Central memory CD4-positive, alpha-beta T cell (primary cell): Measurements from ENCODE around the gene AMH.

Experiments
- DNase-seq: peaks from one replicate; pipeline ENCODE4 v3.0.0; 2022

AMH gene

DNA sequence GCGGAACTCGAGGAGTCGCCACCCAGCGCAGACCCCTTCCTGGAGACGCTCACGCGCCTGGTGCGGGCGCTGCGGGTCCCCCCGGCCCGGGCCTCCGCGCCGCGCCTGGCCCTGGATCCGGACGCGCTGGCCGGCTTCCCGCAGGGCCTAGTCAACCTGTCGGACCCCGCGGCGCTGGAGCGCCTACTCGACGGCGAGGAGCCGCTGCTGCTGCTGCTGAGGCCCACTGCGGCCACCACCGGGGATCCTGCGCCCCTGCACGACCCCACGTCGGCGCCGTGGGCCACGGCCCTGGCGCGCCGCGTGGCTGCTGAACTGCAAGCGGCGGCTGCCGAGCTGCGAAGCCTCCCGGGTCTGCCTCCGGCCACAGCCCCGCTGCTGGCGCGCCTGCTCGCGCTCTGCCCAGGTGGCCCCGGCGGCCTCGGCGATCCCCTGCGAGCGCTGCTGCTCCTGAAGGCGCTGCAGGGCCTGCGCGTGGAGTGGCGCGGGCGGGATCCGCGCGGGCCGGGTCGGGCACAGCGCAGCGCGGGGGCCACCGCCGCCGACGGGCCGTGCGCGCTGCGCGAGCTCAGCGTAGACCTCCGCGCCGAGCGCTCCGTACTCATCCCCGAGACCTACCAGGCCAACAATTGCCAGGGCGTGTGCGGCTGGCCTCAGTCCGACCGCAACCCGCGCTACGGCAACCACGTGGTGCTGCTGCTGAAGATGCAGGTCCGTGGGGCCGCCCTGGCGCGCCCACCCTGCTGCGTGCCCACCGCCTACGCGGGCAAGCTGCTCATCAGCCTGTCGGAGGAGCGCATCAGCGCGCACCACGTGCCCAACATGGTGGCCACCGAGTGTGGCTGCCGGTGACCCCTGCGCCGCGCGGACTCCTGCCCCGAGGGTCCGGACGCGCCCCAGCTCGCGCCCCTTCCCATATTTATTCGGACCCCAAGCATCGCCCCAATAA, 2.3 kb downstream of the AMH start:
- no peak for DNase-seq

DNA sequence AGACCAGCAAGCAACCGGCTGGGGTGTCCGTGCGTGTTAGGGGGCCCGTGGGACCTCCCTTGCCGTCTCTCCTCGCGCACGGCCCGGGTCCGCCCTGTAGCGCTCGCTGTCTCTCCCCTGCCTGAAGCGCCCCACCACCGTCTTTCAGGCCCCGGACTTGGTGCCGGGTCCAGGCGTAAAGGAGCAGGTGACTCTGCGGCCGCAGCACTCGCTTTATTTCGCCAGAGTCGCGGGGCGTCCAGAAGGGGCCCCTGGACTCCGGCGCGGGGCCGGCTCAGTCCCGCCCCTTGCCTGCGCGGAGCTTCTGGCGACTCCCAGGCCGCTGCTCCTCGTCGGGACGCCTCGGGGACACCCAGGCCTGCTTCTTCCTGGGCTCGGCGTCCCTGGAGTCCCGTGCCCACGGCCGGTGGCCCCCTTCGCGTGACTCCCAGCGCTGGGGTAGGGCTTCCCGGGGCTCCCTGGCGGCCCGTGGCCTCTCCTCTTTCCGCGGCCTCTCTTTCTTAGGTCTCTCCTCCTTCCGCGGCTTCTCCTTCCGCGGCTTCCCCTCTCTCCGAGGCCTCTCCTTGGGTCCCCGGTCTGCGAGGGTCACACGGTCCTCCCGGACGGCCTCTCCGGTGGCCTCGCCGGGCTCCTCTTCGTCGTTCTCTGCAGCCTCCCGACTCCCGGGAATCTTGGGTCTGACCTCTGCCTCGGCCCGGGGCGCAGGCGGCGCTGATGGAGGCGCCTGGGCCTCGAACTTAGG, 3.1 kb downstream of the AMH start:
- no peak for DNase-seq

DNA sequence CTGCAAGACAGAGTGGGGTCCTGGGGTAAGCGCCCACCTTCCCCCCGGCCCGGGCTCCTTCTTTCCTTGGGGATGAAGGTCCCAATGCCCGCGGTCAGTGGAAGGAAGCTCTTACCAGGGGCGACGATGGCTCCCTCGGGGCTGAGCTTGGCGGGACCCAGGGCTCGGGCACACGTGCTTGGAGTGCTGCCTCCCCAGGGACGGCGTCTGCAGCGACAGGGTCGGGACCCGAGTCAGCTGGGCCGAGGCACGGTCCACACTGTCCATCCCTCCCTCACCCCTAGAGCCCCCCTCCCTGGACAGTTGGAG, 3.6 kb downstream of the AMH start:
- DNase-seq: no peak

DNA sequence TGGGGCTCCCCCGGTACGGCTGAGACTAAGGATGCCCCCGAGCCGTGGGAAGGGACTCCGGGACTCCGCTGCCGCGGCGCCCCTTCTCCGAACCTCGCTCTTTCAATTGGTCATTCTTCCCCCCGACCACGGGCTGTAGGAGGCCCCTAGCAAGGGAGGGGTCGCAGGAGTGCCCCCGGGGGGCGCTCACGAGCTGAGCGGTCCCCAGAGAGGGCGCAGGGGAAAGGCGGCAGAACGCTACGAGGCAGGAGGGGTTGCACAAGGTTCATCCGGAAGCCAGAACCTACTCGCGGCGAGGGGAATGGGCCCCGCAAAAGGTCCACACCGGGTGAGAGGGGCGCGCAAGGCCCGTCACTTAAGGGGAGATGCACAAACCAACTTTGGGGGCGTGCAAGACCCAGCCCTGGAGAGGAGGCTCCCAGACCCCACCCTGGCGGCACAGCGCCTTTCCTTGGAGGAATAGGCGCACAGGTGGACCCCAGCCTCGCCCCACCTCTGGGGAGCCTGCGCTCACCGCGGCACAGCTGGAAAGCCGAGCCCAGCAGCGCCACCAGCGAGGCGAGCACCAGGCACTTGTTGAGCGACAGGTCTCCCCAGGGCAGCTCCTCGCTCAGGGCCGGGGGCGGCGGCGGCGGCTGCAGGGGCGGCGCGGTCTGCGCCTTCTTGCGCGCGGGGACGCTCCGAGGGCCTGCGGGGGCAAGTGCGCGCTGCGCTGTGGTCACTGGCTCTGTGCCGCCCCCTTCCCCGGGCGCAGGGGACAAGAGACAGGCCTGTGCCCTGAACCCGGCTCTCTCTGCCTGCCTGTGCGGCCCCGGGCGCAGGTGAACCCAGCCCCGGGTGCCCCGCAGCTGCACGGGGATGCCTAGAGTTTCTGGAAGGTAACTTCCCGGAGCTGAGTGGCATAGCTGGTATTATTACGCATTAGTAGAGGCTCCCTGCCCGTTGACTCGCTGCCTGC, 4.3 kb downstream of the AMH start:
- peak; percentile 39 for DNase-seq

DNA sequence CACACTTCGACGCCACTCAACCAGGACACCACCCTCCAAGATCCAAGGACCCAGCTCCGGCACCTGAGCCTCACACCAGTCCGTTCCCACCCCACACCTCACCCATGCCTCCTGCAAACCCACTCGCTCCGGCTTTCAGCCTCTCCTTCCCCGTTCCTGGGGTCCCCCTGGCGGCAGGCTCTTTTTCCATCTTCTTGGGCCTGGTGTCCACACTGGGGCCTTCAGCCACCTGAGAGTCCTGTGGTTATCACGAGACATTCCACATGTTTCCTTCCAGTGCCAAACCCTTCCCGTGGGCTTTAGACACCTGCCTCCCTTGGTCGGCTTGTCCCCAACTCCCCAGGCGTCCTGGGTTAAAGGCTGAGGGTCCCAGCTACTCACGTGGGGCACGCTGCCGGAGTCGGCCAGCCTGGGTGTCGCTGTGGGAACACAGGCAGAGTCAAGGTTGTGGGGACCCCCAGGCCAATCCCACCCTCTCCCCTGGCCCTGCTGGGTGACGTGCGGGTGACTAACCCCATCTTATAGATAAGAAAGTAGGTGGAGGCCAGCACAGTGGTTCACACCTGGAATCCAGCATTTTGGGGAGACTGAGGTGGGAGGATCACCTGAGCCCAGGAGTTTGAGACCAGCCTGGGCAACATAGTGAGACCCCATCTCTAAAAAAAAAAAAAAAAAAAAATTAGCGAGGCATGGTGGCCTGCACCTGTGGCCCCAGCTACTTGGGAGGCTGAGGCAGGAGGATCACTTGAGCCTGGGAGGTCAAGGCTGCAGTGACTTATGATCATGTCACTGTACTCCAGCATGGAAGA, 5.1 kb downstream of the AMH start:
- DNase-seq: no peak

DNA sequence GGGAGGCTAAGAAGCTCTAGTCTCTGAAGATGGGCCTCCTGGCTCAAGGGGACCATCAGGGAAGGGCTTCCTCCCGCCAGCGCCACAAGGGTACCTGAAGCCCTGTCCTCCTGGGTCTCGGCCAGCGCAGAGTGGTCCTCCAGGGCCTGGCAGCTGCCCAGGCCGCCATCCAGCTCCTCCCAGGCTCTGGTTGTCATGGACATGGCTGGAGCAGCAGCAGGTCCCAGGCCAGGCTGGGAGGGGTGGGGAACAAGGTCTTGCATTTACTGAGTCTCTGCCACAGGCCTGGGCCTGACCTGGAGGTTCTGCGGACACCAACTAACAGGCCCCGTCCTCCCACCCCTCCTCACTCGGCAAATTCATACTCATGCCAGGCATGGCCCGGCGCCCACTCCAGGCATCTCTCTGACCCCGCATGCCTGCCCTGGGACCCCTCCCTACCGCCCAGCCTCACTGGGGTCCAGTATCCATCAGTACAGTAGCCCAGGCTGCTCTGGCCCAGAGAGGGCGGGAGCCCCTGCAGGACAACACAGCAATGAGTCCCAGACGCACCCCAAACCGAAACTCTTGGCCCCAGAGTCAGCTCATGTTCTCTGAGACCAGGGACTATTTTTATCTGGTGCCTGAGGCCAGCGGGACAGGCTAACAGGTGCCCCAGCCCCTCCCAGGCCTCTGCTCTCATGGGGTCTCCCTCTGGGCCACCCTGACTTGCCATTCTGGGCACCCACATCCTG, 6.2 kb downstream of the AMH start:
- no peak for DNase-seq

DNA sequence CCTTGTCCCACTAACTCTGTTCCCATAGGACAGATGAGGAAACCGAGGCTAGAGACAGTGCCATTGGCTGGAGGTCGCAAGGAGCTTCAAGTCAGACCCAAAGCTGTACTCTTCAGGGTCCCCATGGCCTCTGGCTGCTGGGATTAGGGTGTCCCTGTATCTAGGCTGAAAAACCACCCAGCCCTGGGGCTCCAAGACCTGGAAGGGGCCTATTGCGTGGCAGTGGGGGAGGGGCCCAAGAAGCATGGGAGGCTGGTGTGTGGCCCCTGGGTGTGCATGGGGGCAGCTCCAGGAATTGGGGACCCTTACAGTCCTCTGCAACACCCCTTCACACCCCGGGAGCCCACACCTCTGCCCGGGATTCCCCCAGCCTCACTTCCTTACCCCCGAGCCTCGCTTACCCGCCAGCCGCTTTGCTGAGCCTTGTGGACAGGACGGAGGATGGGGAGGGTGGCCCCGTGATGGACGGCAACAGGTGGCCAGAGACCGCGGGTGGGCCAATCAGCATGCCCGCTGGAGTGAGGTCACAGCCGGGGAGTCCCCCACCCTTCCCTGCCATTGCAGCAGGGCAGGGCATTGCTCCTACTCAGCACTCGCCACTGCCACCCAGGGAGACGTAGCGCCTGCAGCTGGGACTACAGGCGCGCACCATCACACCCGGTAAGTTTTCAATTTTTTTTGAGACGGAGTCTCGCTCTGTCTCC, 7.0 kb downstream of the AMH start, which contains the start of gene JSRP1:
Gene JSRP1 (minus strand): TSS at position 436 of the 704 bp plus-strand sequence. CDS start 1,103 bp downstream, outside the sequence.
- no peak for DNase-seq

DNA sequence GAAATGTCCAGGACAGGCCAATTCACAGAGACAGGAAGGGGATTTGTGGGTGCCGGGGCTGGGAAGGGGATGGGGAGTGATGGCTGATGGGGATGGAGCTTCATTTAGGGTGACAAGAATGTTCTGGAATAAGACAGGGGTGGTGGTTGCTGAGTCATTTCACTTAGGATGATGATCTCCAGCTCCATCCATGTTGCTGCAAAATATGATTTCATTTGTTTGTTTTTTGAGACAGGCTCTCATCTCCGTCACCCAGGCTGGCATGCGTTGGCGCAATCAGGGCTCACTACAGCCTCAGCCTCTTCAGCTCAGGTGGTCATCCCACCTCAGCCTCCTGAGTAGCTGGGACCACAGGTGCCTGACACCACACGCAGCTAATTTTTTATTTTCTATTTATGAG, 10.2 kb downstream of the AMH start:
- DNase-seq: no peak

DNA sequence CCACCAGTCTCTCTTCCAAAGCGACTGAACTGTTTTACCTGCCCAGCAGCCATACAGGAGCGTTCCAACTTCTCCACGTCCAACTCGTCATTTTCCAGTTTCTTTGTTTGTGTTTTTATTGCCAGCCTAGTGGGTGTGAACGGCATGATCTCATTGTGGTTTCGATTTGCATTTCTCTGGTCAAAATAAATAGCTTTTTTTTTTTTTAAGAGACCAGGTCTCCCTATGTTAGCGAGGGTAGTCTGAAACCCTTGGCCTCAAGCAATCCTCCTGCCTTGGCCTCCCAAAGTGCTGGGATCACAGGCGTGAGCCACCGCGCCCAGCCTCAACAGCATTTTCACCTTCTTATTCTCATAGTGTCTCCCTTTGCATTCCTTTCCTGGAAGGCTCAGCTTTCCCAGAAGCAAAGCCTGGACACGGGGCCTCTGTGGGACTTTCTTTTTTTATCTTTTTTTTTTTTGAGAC, 11.2 kb downstream of the AMH start:
- DNase-seq: no peak

DNA sequence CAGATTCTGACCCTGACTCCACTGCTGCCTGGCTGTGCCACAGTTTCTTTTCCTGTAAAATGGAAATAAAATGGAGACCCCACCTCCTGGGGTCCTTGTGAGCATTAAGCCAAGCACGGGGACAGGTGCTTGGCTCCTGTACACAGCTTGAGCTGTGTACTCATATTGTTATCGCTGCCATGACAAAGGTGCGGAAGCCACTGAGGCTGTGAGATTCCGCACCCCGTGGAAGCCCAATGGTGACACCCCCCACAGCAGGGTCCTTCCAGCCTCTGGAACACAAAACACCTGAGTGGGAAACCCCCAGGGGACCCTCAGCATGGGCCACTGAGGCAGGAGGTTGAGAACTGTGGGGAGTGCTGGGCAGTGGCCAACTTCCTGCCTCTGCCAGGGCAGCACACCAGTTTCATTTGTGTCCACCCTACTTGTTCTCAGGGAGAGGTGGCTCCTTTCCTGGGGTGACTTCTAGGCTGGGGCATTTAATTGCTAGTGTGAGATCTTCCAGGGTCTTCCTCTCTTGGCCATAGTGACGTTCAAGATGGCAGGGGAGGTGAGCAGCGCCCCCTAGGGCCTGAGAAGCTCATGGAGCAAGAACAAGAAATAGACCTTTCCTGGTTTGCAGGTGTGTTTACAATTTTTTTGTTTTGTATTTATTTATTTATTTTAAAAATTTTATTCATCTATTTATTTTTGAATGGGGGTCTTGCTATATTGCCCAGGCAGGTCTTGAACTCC, 12.5 kb downstream of the AMH start:
- DNase-seq: peak; percentile 38

DNA sequence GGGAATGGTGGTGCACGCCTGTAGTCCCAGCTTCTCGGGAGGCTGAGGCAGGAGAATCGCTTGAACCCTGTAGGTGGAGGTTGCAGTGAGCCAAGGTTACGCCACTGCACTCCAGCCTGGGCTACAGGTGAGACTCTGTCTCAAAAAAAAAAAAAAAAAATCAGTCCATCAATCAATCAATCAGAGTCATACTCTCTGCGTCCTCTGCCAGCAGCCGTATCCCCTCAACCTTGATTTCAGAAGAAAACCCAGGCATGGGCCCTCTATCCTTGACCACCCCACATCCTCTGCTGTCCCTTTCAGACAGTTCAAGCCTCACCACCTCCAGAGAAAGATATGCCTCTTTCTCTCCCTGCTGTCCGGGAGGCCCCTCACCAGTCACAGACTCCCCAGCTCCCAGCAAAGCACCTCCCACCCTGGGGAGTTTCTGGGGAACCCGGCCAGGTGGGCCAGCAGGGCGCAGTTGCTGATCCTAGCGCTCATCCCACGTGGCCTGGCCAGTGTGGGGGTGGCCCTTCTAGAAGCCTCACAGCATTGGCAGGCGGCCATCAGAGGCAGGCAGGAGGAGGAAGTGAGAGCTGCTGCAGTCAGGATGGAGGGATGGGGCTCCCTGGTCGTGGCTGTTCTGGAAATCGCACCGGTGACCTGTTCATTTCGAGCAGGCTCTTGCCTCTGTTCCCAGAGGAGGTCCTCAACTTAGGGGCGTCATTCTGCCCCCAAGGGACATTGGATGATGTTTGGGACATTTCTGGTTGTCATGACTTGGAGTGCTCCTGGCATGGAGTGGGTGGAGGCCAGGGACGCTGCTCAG, 17.3 kb downstream of the AMH start:
- no peak for DNase-seq

DNA sequence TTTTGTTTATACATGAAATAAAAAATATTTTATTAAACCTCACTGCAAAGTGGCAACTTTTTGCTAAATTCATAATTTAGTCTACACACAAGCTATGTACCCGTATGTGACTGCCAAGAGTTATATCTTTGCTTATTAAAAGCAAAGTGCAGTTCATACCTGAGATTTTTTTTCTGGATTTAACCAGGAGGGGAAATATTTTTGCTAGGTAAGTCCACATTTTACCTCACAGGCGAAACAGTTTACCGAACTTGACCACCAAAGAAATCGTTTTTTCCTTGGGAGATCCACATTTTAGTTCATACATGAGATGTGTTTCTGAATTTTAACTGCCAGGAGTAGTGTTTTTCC, 19.3 kb downstream of the AMH start:
- DNase-seq: no peak

DNA sequence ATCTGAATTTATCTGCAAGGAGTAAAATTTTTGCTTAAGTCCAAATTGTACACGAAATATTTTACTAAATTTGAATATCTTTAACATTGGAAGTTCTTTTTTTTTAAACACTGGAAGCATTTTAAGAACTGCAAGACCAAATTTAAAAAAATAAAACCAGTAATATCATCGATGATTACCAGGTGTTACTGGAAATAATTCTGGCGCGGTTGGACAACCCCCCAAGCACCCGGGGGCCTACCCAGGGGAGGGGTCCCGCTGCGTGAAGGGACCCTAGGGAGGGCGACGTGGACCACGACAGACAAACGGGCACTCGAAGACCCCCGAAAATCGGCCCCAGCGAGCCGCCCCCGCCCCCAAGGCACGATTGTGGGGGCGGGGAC, 19.7 kb downstream of the AMH start:
- DNase-seq: no peak

DNA sequence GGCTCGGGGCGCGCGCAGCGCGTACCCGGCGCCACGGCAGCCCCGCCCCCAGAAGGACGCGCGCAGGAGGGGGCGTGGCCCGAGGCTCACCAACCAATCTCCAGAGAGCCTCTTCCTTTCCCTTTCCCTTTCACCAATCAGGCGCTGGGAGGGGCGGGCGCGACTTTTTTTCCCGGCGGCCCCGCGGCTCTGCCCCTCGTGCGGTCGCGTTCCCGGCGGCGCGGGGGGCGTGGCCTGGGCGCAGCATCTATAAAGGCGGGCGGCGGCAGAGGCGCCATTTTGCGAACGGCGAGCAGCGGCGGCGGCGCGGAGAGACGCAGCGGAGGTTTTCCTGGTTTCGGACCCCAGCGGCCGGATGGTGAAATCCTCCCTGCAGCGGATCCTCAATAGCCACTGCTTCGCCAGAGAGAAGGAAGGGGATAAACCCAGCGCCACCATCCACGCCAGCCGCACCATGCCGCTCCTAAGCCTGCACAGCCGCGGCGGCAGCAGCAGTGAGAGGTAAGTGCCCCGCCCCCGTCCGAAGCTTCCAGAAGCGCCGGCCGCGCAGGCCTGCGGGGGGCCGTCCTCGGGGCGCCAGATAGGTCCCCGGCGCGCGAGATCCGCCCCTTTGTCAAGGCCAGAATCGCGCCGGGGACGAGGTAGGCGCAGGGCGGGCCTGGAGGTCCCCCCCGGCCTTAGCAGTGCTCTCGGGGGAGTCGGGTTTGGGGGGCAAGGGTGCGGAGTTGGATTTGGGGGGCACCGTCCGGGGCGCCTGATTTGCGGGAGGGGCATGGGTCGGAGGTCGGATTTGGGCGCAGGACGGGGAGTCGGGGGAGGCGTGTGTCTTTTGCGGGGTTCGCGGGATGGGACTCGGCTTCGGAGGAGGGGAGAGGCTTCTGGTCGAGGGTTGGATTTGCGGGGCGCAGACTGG, 20.4 kb downstream of the AMH start:
- peak; percentile 99 for DNase-seq

DNA sequence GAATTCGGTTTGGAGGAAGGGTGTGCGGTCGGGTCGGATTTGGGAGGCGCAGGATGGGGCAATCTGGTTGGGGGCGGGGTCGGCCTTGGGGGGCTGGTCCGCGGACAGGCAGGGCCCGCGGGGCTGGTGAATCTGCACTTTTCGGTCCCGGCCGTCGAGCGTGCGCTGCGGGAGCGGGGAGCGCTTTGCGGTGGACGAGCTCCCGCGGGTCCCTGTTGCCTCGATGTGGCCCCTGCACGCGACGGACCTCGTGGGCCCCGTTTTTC, 21.0 kb downstream of the AMH start:
- no peak for DNase-seq

DNA sequence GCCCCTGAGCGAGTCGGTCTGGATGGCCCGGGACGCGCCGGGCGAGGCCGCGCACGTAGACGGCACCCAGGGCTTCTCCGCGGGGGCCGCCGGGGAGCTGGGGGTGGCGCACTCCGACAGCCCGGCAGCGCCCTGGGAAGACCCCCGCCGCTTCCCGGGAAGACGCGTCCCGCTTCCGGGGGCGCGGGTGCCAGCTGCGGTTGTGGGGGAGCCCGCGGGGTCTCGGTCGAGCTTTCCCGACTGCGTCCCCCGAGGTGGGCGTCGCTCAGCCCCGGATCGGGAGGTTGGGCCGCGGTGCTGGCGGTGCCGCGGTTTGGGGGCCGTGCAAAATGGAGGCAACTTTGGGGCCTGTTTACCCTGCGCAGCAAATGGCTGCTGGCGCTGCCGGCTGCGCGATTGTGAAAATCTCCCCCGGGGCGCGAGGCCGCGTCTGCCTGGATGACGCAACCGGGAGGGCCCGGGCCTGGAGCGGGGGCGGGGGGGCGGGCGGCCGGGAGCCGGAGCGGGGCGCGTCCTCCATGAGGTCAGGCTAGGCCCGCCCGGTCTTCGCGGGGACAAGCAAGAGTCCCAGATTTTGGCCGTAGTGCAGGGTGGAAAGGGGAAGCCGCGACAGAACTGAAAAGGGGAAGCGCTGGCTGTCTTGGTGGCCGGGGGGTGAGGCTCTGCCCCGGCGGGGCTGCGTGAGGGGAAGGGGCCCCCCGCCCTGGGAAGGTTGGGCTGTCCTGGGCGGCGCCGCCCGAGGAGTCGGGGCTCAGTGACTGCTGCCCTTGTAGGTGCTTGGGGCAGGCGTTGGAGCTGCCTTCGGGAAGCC, 21.5 kb downstream of the AMH start:
- peak; percentile 71 for DNase-seq
